Activated CD4-positive, CD25-positive, alpha-beta regulatory T cell treated with anti-CD3 and anti-CD28 coated beads, Interleukin-2, amount 50 U/mL, for 72 hours (primary cell): ENCODE measurements around the gene AP3S1.
"Not testable (repeated sequence)": the region's sequence is repeated elsewhere in the genome, so short reads cannot be mapped to it uniquely, and the experiment has no call there.

Experiments used
- DNase-seq: peaks from one replicate; pipeline ENCODE4 v3.0.0; 2021

Gene AP3S1

DNA sequence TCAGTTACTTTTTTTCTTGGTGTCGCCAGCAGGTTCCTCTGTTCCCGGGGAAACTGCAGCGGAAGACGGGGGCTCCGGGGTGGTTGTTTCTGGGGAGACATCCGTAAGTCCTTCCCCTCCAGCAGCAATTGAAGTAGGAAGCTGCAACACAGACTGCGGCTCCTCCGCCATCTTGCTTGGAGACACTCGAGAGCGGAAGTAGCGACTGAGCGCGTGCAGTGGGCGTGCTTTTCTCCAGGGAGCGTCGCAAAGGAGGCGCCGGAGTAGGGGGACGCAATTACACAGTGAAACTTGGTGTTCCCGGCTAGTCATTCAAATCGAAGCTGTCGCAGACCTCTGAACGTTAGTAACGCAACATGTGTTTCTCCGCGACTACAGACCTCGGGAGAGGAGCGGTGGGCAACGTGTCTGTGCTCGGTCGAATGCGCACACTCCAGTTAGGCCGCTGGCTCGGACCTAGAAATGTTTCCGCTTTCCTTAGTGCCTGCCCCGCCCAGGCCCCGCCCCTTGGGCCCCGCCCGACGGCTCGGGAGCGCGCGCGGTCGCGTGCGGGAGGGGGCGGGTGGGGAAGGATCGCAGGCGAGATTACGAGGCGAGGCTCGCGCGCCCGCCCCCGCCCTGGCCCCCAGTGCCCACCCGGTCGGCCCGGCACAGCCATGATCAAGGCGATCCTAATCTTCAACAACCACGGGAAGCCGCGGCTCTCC lies at the start of gene AP3S1, which contains the start of gene ATG12:
Gene AP3S1 (plus strand): TSS at position 554 of the 707 bp plus-strand sequence. CDS start 103 bp downstream, at position 657.
Gene ATG12 (minus strand): TSS at position 184 of the 707 bp plus-strand sequence. CDS start 13 bp downstream, at position 171.
- DNase-seq, result peak; percentile 92

DNA sequence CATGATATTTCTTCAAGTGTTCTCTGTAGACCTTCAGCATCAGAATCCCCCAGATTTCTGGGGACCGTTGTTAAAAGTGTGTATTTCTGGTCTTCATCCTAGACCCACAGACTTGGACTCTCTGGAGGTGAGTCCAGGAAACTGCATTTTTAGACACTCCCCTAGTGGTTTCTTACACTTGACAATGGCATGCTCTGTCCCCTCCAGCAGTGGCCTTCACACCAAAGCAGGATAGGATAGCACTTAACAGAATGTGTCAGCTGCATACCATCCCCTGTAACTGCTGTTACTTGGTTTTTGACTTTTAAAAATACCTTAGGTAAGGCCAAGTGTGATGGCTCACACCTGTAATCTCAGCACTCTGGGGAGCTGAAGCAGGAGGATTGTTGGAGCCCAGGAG lies 46.0 kb upstream of the AP3S1 start:
- DNase-seq, result no peak

DNA sequence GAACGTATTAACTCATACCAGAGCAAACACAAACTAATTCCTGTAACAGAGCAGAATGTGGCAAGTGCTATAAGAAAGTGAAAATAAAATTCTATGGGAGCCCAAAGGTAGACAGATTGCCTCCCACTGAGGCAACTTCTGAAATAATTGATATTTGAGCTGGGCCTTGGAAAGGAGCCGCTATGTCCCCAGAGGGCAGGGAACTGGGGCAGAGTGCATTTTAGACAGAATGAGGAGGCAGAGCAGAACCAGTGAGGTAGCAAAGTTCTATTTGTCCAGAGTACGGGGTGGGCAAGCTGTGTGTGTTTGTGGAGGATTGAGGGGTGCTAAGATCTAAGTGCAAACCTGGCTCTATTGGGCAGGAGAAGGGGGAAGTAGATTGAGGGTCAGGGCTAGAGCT lies 45.1 kb upstream of the AP3S1 start:
- DNase-seq, result no peak

DNA sequence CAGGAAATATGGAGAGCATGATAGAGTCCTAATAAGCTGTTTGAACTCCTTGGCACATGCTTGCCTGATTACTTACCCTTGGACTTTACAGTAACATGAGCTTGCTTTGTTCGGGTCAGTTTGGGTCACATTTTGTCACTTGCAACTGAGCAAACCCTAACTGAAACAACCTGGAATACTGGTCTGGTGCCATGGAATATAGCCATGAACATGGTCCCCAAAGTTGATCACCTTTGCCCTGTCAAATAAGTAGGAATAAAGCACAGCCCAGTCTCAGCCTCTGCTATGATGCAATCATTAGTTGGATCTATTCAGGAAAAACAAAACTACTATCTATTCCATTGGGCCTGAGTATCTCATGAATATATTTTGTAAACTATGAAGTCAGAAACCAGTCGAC lies 43.5 kb upstream of the AP3S1 start:
- DNase-seq, result no peak

DNA sequence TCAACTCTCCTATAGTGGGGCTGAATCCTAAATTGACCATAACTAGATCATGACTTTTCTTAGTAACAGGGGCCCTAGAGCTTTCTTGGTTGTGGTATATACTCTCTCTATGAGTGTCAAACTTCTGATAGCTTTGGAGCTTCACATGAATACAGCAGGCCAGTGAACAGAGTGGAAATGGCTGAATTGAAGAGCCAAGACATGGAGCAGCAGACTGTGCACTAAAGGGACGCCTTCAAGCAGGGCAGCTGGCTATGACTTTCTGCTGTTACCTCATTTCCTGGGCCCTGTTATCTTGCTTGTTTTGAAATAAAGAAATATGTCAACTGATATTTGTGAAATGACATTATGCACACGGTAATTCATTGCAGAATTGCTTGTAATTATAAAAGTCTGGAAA lies 41.6 kb upstream of the AP3S1 start:
- no peak for DNase-seq

DNA sequence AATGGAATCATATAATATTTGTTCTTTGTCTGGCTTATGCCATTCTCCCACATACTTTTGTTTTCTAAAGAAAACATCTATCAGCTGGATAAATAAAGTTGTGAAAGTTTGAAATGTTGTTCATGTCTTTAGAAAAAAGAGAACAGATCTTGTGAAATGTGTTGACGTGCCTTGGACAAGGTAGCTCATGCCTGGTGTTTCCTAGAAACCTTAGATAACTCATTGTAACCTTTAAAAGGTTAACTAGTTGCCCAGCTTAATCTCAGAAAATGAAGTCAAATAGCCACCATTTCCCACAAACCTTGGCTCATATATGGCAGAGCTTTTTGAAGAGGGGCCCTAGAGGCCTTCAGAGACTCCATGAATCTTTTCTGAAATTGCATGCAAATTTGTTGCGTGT lies 40.6 kb upstream of the AP3S1 start:
- no peak for DNase-seq

DNA sequence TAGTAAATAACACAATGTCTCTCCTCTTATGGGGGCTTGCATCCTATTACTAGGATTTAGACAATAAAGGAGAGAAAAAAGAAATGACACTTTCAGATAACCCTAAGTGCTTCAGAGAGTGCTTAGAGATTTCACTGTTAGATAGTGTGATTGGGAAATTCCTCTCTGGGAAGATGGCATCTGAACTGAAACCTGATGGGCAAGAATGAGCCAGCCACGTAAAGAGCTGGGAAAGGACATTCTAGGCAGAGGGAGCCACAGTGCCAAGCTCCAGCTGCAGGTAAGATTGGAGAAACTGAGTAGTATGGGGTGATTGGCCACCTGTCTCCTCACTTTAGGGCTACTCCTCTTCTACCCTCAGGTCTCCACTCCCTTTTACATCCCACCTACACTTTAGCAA lies 39.8 kb upstream of the AP3S1 start:
- DNase-seq, result no peak

DNA sequence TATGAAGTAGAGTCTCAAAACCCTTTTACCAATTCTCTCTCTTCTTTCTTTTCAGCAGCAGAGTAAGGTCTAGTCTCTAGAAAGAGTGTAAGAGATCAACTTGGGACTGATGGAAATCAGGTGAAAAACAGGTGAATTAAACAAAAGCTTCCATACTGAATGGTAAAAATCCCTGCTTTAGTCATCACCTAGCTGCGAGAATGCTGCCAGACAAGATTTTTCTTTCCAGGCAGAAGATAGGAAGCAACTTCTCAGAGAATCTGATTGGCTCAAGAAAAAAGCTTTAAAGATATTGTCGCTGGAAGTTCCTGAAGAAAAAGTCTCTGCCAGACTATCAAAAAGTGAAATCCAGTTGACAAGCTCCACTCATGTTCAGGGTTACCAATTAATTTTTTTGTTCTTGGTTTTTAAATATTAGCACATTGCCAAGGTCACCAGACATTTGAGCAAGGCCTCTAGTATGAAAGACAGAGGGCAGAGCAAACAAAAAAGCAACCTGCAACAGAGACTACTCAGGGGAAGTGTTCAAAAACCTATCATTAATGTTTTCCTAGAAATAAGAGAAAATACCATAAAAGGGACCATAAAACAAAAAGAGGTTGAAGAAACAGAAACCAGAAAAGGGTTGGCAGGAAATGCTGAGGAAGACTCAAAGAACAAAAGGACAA lies 34.6 kb upstream of the AP3S1 start:
- no peak for DNase-seq

DNA sequence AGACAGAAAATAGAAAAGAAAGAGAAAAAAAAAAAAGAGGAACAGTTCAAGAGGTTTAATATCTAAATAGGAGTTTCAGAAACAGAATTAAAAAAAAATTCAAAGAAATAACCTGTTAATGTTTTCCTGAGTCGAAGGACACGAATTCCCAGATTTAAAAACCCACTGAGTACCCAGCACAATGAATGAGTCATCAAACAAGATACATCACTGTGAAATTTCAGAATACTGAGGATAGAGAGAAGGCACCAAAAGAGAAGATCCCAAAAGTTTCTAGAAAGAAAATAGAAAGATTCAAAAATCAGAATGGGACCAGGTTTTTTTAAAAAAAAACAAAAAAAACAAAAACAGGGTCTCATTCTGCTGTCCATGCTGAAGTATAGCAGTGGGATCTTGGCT lies 34.1 kb upstream of the AP3S1 start:
- DNase-seq, result no peak

DNA sequence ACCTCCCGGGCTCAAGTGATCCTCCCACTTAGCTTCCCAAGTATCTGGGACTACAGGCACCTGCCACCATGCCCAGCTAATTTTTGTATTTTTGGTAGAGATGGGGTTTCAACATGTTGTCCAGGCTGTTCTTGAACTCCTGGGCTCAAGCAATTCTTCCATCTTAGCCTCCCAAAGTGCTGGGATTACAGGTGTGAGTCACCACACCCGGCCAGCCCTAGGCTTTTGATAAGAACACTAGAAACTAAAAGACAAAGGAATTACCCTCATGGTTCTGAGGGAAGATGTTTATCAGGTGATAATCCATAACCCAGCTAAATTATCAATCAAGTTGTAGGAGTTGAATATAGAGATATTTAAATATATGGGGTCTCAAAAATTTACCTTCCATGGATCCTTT lies 33.7 kb upstream of the AP3S1 start:
- not testable (repeated sequence) for DNase-seq

DNA sequence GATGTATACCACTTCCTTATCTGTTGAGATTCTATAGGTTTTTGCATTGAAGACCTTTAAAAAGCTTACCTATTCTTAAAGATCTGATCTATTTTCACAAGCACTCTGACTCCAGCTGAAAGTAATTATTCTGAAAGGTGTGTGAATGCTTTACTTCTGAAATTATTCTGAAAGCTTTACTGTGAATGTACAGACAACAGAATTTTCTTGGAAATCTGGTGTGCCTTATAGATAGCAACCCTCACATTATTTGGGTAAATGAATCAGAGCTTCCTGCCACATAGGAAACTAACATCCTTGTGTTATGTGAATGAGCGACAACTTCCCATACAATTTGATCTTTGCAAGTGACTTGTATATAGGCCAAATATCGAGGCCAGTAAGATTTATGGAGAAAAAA lies 31.8 kb upstream of the AP3S1 start:
- no peak for DNase-seq

DNA sequence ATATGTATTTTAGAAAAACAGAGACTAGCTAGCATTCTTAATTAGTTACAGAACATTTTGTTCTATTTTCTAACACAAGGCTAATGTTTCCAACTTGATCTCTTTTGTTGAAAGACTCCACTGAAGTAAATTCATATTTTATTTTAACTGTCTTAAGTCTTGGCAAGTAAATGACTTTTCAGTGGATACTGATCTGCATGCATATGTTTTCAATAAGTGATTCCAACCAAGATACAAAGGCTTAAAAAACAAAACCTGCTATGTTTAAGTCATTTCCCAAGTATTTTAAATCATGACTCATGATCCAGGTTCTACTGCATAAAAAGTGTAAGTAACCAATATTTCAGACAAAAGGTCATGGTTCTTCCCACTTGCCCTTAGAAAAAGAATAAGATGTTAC lies 31.0 kb upstream of the AP3S1 start:
- no peak for DNase-seq

DNA sequence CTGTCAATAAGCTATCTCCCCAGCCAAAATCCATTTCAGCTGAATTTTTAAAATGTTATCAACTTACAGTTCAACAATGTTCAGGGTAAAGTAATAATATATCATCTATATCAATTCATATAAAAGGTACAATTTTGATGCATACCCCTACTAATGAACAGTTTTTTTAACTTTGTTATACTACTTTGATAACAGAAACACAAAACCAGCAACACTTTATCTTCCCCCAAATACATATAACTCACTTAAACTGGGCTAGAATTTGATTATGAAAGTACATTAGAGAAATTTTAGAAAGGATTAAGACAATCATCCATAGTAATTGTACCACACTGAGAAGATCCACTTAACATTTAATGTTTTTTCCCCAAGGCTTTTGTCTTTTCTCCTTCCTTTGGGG lies 30.3 kb upstream of the AP3S1 start:
- no peak for DNase-seq

DNA sequence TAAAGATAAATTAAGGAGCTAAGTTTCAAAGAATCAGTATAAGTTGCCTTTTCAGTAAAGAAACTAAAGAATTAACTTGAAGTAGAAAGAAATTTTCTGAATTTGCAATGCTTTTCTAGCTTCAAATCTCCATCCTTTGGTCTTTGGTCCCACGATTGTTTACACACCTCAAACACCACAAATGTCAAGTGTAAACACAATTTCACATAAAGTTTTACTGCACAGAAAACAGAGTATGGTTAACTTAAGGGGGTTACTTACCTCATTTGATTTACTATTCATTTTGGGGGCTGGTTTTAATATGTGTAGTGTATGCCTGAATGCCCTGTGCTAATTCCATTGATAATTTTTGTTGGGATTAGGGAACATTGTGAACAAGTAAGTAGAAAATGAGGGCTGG lies 29.4 kb upstream of the AP3S1 start:
- DNase-seq, result no peak

DNA sequence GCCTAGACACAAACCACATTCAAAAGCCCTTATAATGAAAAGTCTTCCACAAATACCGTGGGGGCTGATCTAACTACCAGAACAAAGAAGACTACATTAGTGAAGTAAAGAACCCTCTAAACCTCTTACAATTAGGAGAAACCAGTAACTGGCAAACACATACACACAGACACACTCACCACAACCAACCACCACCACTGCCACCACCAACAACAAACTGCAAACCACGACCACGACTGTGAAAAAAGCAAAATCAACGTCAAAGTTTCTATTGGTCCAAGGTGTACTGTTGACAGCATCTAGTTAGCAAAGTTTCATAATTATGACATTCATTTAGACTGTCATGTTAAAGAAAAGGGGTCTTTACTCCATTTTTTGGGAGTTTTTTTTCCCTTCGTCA lies 28.0 kb upstream of the AP3S1 start:
- DNase-seq, result no peak

DNA sequence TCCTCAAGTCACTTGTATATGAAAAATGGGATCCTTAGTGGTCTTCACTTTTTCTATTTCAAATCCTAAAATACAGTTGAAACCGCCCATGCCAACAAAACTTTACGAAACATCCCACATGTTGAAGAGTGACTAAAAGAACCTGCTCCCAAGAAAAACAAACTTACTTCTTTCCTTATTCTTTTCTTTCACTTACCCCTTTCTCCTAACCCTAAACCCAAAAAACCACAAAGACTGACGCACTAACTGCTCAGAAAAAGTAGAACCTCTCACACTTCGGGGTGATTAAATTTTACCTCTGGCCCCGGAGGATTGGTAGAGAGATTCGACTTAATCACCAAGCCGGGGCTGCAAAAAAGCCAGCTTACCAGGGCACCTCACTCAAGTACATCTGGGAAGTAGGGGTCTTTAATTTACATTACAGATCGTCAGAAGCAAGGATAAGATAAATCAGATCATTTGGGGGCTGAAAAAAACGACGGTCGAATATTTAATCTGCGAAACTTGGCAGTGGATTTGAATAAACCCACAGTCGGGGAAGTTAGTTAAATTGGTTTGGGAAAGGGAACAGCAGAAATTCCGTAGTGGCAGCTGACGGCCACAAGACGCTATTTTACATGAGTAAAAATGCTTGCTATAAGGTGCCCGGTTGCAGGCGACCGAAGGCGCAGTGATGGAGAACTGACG lies 26.6 kb upstream of the AP3S1 start:
- no peak for DNase-seq

DNA sequence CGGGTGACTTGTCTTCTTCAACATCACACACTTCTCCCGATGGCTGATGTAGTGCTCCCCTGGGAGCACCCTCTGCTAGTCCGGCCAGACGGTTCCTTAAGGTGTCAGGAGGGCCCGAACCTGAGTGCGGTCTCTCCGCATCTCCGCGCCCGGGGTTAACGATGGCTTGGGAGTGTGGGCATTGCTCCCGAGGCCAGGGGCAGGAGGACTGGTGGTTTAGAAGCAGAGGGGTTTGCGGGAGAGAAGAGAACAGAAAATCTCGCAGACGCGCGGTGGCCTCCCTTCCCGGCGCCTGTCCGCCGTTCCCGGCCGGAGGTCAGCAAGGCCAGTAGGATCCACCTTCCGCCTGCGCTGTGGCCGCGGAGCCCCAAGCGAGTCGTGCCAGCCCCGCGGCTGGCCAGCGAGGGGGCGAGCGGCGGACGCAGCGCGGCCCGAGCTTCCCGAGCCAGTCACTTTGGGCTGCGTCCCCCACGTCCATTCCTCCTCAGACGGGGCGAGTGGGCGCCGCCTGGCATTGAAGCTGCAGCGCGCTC lies 26.0 kb upstream of the AP3S1 start:
- DNase-seq, result no peak

DNA sequence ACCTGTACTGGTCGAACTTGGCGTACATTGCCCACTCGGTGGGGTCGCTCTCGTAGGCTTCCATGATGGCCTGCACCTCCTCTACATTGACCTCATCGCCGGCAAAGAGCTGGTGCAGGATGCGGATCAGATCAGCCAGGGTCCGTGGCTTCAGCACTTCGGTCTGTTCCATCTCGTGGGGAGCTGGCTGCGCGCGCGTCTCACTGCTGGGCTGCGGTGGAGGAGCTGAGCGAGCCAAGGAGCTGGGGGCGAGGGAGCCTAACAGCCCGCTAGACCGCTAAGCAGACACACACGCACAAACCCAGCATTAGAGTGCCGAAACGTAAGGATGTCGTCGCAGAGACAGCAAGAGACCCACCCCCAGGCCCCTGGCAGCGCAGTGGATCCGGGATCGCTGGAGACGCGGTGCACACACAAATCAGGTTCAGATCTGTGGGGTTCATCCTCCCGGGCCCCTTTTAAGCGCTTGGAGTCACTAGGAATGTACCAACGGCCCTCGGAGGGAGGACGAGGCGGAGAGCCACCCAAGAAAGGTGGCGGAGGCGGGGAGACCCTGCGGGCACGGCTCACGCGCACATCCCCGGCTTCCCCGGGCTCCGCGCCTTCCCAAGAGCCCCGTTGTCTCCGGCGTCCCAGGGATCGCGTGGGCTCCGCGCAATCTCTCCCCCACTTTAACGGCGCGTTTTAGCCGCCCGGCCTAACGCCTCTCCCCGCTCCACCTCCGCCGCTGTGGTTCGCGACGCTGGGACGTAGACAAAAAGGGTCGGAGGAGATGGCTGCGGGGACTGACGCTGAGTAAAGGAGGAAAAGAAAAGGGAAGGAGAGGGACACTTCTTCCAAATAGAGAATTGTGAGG lies 25.3 kb upstream of the AP3S1 start, which contains the start of gene CDO1:
Gene CDO1 (minus strand): TSS at position 434 of the 856 bp plus-strand sequence. CDS start 262 bp downstream, at position 172.
- DNase-seq, result no peak

DNA sequence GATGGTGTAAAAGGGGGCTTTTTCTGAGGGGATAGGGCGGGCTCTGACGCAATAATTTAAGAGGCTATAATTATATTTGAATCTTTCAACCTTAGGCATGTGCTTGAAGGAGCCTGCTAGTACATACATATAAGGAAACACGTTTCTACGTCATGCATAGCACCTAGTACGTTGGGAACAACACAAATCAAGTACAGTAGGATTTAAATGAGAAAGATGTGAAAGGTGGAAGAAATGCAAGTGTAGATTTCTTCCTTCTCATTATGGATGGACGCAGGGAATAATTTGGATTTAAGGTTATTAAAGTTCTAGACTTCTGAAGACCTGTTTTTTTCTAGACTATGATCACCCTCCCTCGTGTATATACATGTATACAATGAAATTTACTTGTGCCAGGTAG lies 24.3 kb upstream of the AP3S1 start:
- DNase-seq, result no peak

DNA sequence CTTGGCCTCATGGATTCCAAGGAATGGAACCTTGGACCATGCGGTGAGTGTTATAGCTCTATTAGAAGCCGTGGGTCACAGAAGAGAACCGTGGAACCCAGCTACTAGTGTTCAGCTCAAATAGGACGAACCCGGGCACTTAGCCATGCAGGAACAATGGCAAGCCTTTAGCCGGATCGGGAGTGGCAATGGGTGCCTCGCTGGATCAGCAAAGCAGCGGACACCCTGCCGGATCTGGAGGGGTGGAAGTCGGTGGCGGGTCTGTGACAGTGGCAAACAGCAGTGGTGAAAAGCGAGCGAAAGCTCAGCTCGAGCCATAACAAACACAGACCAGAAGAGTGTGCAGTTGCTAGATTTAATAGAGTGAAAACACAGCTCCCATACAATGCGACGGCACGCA lies 22.9 kb upstream of the AP3S1 start:
- DNase-seq, result no peak

DNA sequence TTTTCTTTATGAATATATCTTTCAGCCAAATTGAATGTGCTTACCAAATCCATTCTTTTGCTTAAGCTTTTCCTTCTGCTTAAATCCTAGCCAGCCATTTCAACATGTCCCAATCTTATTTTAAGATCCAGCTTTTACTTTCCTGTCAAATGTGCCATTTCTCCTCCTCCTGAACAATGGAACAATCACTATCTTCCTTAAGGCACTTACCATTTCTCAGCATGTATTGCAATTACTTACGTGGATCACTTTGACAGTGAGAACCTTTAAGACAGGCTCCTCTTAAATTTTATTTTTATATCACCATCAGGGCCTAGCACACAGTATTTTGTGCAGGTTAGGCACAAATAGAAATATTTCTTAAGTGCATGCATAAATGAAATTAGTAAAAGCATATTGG lies 20.9 kb upstream of the AP3S1 start:
- no peak for DNase-seq

DNA sequence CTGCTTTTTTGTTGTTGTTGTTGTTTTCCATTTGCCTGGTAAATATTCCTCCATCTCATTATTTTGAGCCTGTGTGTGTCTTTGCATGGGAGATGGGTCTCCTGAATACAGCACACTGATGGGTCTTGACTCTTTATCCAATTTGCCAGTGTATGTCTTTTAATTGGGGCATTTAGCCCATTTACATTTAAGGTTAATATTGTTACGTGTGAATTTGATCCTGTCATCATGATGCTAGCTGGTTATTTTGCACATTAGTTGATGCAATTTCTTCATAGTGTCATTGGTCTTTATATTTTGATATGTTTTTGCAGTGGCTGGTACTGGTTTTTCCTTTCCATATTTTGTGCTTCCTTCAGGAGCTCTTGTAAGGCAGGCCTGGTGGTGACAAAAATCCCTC lies 16.8 kb upstream of the AP3S1 start:
- not testable (repeated sequence) for DNase-seq

DNA sequence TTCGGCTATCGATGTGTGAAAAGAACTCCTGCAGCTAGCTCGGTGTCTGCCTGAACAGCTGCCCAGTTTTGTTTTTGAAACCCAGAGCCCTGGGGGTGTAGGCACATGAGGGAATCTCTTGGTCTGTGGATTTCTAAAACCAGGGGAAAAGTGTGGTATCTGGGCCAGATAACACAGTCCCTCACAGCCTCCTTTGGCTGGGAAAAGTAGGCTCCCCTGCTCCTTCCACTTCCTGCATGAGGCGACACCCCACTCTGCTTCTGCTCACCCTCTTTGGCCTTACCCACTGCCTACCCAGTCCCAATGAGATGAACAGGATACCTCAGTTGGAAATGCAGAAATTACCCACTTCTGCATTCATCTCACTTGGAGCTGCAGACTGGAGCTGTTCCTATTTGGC lies 15.8 kb upstream of the AP3S1 start:
- no peak for DNase-seq
